GM23248 (cell line): ENCODE results near the gene CADPS2.

Source experiments
- EZH2 ChIP-seq: fragments of 200-600 bp; sonication (generic); IDR thresholded peaks from 2 replicates; pipeline ENCODE4 v1.6.1; 2018; ENCODE audit warnings: antibody characterized with exemption, mild to moderate bottlenecking; ENCODE audit not compliant: insufficient read depth, poor library complexity, severe bottlenecking
- EZH2phosphoT487 ChIP-seq: fragments of 200-600 bp; sonication (generic); IDR thresholded peaks from 2 replicates; pipeline ENCODE4 v1.6.1; 2018; ENCODE audit warnings: antibody characterized with exemption, moderate library complexity, mild to moderate bottlenecking, low read depth; ENCODE audit not compliant: insufficient read depth

DNA sequence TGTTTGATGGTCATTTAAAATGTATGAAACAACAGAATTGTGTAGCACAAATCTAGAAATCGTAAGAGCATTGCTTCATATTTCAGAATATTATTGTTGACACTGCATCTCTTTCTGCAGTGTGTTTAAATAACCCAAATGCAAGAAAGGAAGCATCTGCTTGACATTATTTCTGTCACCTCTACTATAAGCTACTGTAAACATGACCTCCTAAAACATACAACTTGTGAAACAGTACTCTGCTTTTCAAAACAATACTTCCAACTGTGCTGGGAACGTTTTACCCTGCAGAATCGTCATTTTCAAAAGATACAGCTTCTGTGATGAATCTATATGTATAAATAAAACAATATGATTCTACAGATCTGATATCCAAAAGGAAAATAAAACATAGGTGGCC lies 269.3 kb downstream of the CADPS2 start:
- no peak for TF ChIP-seq EZH2phosphoT487
- no peak for TF ChIP-seq EZH2
